SK-N-SH (cell line): ENCODE results near the gene TPGS1. TPM values are rescaled to one million over a fixed set of nuclear protein-coding genes. Genes with fewer than 3 reads are reported as not detected.
A peak's percentile ranks its signal among the peaks of the same experiment; 100 is the strongest.

Experiments used
- CTCF ChIA-PET: fragments of 300-600, 350-600 bp; formaldehyde crosslinking; extraction: SDS; loops from one replicate; lab custom pipeline; 2021; lab: Yijun Ruan, JAX
- POLR2A ChIA-PET: fragments of 350-600 bp; sonication (Branson Sonifier 250); formaldehyde crosslinking; extraction: SDS; loops from one replicate; lab custom pipeline; 2020; ENCODE audit warnings: antibody characterized with exemption, inconsistent platforms; lab: Yijun Ruan, JAX
- DNase-seq: peaks from one replicate; pipeline ENCODE4 v3.0.0; 2012
- H2AFZ ChIP-seq: fragments of 200-600 bp; sonication (generic); 2 replicates; pipeline ENCODE4 v1.8.1; 2016; ENCODE audit warnings: antibody characterized with exemption, mild to moderate bottlenecking, low read depth
- H3F3A ChIP-seq: fragments of 200-600 bp; sonication (generic); replicated peaks from 2 replicates; pipeline ENCODE3; 2016; ENCODE audit warnings: antibody characterized with exemption, mild to moderate bottlenecking; ENCODE audit not compliant: insufficient read depth
- H3K27ac ChIP-seq, 2 experiments: fragments of 200-500 bp in 1 of 2; fragments of 200-600 bp in 1 of 2; sonication (Bioruptor generic) in 1 of 2; sonication (generic), shearing (Covaris generic) in 1 of 2; 2 replicates each; pipeline versions ENCODE4 v1.5.1 to v1.6.1; 2014 to 2016; ENCODE audit warnings: low read depth in 2 of 2, inconsistent platforms in 1 of 2, low read length in 1 of 2, mild to moderate bottlenecking in 1 of 2, mixed read lengths in 1 of 2
- H3K27me3 ChIP-seq: fragments of 200-600 bp; sonication (generic), shearing (Covaris generic); 2 replicates; pipeline ENCODE4 v1.6.1; 2016; ENCODE audit warnings: mixed run types; ENCODE audit not compliant: insufficient read depth
- H3K36me3 ChIP-seq, 2 experiments: fragments of 200-500 bp in 1 of 2; fragments of 200-600 bp in 1 of 2; sonication (Bioruptor generic) in 1 of 2; sonication (generic) in 1 of 2; replicated peaks in 1 of 2; 2 replicates each; pipeline versions ENCODE3 to v1.5.1; 2014 to 2016; ENCODE audit warnings: low read length in 1 of 2, mild to moderate bottlenecking in 1 of 2; ENCODE audit not compliant: insufficient read depth in 2 of 2, control insufficient read depth in 1 of 2
- H3K4me1 ChIP-seq, 2 experiments: fragments of 200-500 bp in 1 of 2; fragments of 200-600 bp in 1 of 2; sonication (Bioruptor generic) in 1 of 2; sonication (generic), shearing (Covaris generic) in 1 of 2; 2 replicates each; pipeline versions ENCODE4 v1.5.1 to v1.6.1; 2014 to 2016; ENCODE audit warnings: low read depth in 1 of 2, low read length in 1 of 2, mixed run types in 1 of 2; ENCODE audit not compliant: insufficient read depth in 2 of 2, control insufficient read depth in 1 of 2
- H3K4me2 ChIP-seq: fragments of 200-600 bp; sonication (generic), shearing (Covaris generic); 2 replicates; pipeline ENCODE4 v1.6.1; 2017; ENCODE audit warnings: mixed run types
- H3K4me3 ChIP-seq, 2 experiments: fragments of 200-500 bp in 1 of 2; fragments of 200-600 bp in 1 of 2; sonication (Bioruptor generic) in 1 of 2; sonication (generic), shearing (Covaris generic) in 1 of 2; 2 replicates each; pipeline versions ENCODE4 v1.5.1 to v1.8.1; 2014 to 2016; ENCODE audit warnings: low read depth in 2 of 2, inconsistent platforms in 1 of 2, low read length in 1 of 2, mild to moderate bottlenecking in 1 of 2, mixed read lengths in 1 of 2, moderate library complexity in 1 of 2
- H3K79me2 ChIP-seq: fragments of 200-600 bp; sonication (generic); 2 replicates; pipeline ENCODE4 v1.8.1; 2017; ENCODE audit warnings: mild to moderate bottlenecking; ENCODE audit not compliant: insufficient read depth
- H3K9ac ChIP-seq: fragments of 200-600 bp; sonication (generic); 2 replicates; pipeline ENCODE4 v1.6.1; 2017; ENCODE audit warnings: mixed run types
- H3K9me2 ChIP-seq: fragments of 200-600 bp; sonication (generic); 2 replicates; pipeline ENCODE4 v1.6.1; 2017; ENCODE audit warnings: mixed run types
- H3K9me3 ChIP-seq: fragments of 200-600 bp; sonication (generic); 2 replicates; pipeline ENCODE4 v1.6.1; 2017; ENCODE audit warnings: mixed run types, mild to moderate bottlenecking, moderate library complexity
- H4K20me1 ChIP-seq: fragments of 200-600 bp; sonication (generic); 2 replicates; pipeline ENCODE4 v1.6.1; 2017; ENCODE audit warnings: mild to moderate bottlenecking, mixed run types; ENCODE audit not compliant: insufficient read depth
- CHD2 ChIP-seq: fragments of 150-350 bp; IDR thresholded peaks from 2 replicates; pipeline ENCODE4 v1.6.1; 2018; ENCODE audit warnings: low read length; ENCODE audit not compliant: partially characterized antibody
- ELF1 ChIP-seq: IDR thresholded peaks from 2 replicates; pipeline ENCODE4 v1.4.0; 2012
- EZH2phosphoT487 ChIP-seq: fragments of 200-600 bp; sonication (generic); IDR thresholded peaks from 2 replicates; pipeline ENCODE4 v1.6.1; 2017; ENCODE audit warnings: low read depth, mixed run types, mild to moderate bottlenecking, antibody characterized with exemption, moderate library complexity, borderline replicate concordance
- FOSL2 ChIP-seq: IDR thresholded peaks from 2 replicates; pipeline ENCODE4 v1.4.0; 2012; ENCODE audit warnings: low read depth, mild to moderate bottlenecking, moderate library complexity, borderline replicate concordance
- FOXJ3 ChIP-seq: sonication (generic); formaldehyde crosslinking; IDR thresholded peaks from 2 replicates; pipeline ENCODE4 v1.5.1; 2020; ENCODE audit warnings: mild to moderate bottlenecking, missing genetic modification reagents
- GABPA ChIP-seq: IDR thresholded peaks from 2 replicates; pipeline ENCODE4 v1.4.0; 2012; ENCODE audit warnings: low read depth, mild to moderate bottlenecking
- GATA2 ChIP-seq: sonication (generic); formaldehyde crosslinking; IDR thresholded peaks from 2 replicates; pipeline ENCODE4 v1.5.0; 2020; ENCODE audit warnings: mild to moderate bottlenecking, missing genetic modification reagents
- IRF3 ChIP-seq: fragments of 150-350 bp; IDR thresholded peaks from 2 replicates; pipeline ENCODE4 v1.6.1; 2016; ENCODE audit warnings: mild to moderate bottlenecking, low read depth, low read length
- JUND ChIP-seq: IDR thresholded peaks from 2 replicates; pipeline ENCODE4 v1.4.0; 2012
- MAX ChIP-seq: IDR thresholded peaks from 2 replicates; pipeline ENCODE4 v1.4.0; 2012; ENCODE audit warnings: low read depth
- MEF2A ChIP-seq: IDR thresholded peaks from 2 replicates; pipeline ENCODE4 v1.4.0; 2012; ENCODE audit warnings: low read depth, borderline replicate concordance
- NFIC ChIP-seq: IDR thresholded peaks from 2 replicates; pipeline ENCODE4 v1.4.0; 2012; ENCODE audit warnings: borderline replicate concordance
- POLR2AphosphoS5 ChIP-seq: IDR thresholded peaks from 2 replicates; pipeline ENCODE4 v1.6.1; 2012; ENCODE audit warnings: low read depth, low read length
- RAD21 ChIP-seq: IDR thresholded peaks from 2 replicates; pipeline ENCODE4 v1.6.1; 2012; ENCODE audit warnings: mild to moderate bottlenecking, low read length
- RCOR1 ChIP-seq: fragments of 150-350 bp; IDR thresholded peaks from 2 replicates; pipeline ENCODE4 v1.6.1; 2017; ENCODE audit warnings: antibody characterized with exemption, low read length
- RFX5 ChIP-seq: IDR thresholded peaks from 2 replicates; pipeline ENCODE4 v1.6.1; 2012; ENCODE audit warnings: mild to moderate bottlenecking, improper control_type of control experiment, low read length
- SIN3A ChIP-seq: IDR thresholded peaks from 2 replicates; pipeline ENCODE4 v1.6.1; 2012; ENCODE audit warnings: low read depth, mild to moderate bottlenecking, low read length, moderate library complexity, borderline replicate concordance
- SMC3 ChIP-seq: IDR thresholded peaks from 2 replicates; pipeline ENCODE4 v1.6.1; 2012; ENCODE audit warnings: low read depth, low read length, improper control_type of control experiment
- TAF1 ChIP-seq: IDR thresholded peaks from 2 replicates; pipeline ENCODE4 v1.6.1; 2012; ENCODE audit warnings: low read depth, mild to moderate bottlenecking, low read length, moderate library complexity, borderline replicate concordance
- TCF12 ChIP-seq: IDR thresholded peaks from 2 replicates; pipeline ENCODE4 v1.4.0; 2012
- ZBTB33 ChIP-seq: IDR thresholded peaks from 2 replicates; pipeline ENCODE4 v1.4.0; 2012; ENCODE audit warnings: low read depth, borderline replicate concordance
- WGBS: methylation state at CpG from one replicate; pipeline ENCODE4 v1.1.6; 2017; ENCODE audit warnings: low lambda C conversion rate; 5-methylcytosine and 5-hydroxymethylcytosine counted together
- polyA plus RNA-seq, 3 experiments: library from polyadenylated mRNA; depleted of rRNA; stranded (reverse); fragments of >200 nt; gene quantifications; 2 replicates each; pipeline ENCODE4 v1.2.3, GENCODE V29; 2012
- TF ChIP-seq, protein P1 (sequence below): fragments of 150-350 bp; IDR thresholded peaks from 2 replicates; pipeline ENCODE4 v1.6.1; 2017; ENCODE audit warnings: antibody characterized with exemption, low read length, low read depth, borderline replicate concordance
- TF ChIP-seq, protein P2 (sequence below): IDR thresholded peaks from 2 replicates; pipeline ENCODE4 v1.4.0; 2012; ENCODE audit warnings: low read depth, borderline replicate concordance

TPGS1 gene, protein sequence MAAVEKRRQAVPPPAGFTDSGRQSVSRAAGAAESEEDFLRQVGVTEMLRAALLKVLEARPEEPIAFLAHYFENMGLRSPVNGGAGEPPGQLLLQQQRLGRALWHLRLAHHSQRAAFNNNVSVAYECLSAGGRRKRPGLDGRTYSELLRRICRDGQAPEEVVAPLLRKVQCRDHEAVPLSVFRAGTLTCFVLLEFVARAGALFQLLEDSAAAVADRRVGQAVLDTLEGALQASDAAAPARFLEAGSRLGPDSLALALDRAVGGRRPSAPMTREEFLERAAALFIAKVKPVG
- polyA plus RNA-seq (2012; rRNA removed) = 28.3 and 31.0 TPM in 2 replicates
- 11.8 and 22.1 TPM in 2 replicates for polyA plus RNA-seq (2012; cell fraction: cytosol; rRNA removed)
- 20.6 and 30.9 TPM in 2 replicates for polyA plus RNA-seq (2012; cell fraction: nucleus; rRNA removed)

- Histone ChIP-seq H3K9me3 (no peaks in the 10 kb centered on the region), H3K27ac (peak within 1 kb of the TSS; percentile 76 to 93), H3K9ac (peak within 1 kb of the TSS; percentile 97), H3K4me2 (peak within 1 kb of the TSS; percentile 97), H3K27me3 (no peaks in the 10 kb centered on the region), H4K20me1 (peaks cover 5% of the 10 kb centered on the region; the same call in 1 of the 2 replicates), H3K79me2 (peaks cover 16% of the 10 kb centered on the region), H3F3A (peaks cover 5% of the 10 kb centered on the region), H3K4me3 (peak within 1 kb of the TSS; percentile 96 to 98), H3K4me1 (peaks cover 3 to 13% of the 10 kb centered on the region in 2 experiments; a peak in 1 of 4 replicates), H2AFZ (peak within 1 kb of the TSS; percentile 95), H3K36me3 (peaks cover 0 to 5% of the 10 kb centered on the region in 2 experiments), H3K9me2 (no peaks in the 10 kb centered on the region)
- CTCF ChIA-PET = interaction anchor here (0.9 to 3.8 kb wide), 19 partner anchors 9 to 240 kb away, joined by 3 to 33 read pairs (median 6); partner anchors contain the start of genes CDC34, MADCAM1, MIER2 and SHC2
- POLR2A ChIA-PET = interaction anchor here (1.1 kb wide), 2 partner anchors 19 to 24 kb away, joined by 7 to 11 read pairs; partner anchors contain the start of gene CDC34
- peak; percentile 90 for DNase-seq
- 1% methylated on average over 23 of the region's 81 CpGs for WGBS
- TF ChIP-seq SMC3 = no peak
- TF ChIP-seq FOXJ3 (CRISPR knock-in tag) = no peak
- TF ChIP-seq, protein P1, sequence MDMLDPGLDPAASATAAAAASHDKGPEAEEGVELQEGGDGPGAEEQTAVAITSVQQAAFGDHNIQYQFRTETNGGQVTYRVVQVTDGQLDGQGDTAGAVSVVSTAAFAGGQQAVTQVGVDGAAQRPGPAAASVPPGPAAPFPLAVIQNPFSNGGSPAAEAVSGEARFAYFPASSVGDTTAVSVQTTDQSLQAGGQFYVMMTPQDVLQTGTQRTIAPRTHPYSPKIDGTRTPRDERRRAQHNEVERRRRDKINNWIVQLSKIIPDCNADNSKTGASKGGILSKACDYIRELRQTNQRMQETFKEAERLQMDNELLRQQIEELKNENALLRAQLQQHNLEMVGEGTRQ = no peak
- TF ChIP-seq SIN3A = no peak
- peak; percentile 21; the same call in 1 of the 2 replicates for TF ChIP-seq IRF3
- TF ChIP-seq RCOR1 = no peak; the same call in 1 of the 2 replicates
- TF ChIP-seq ZBTB33 = no peak
- peak; percentile 47; the same call in 1 of the 2 replicates for TF ChIP-seq RFX5
- TF ChIP-seq EZH2phosphoT487 = no peak
- peak; percentile 93 for TF ChIP-seq TAF1
- 0 out of 2 replicates have a peak, but pooled peaks have one; percentile 29 for TF ChIP-seq MAX
- no peak for TF ChIP-seq JUND
- peak; percentile 84 for TF ChIP-seq NFIC
- peak; percentile 71 for TF ChIP-seq CHD2
- no peak for TF ChIP-seq MEF2A
- peak; percentile 12; the same call in 1 of the 2 replicates for TF ChIP-seq POLR2AphosphoS5
- TF ChIP-seq TCF12 = no peak
- no peak for TF ChIP-seq GATA2 (CRISPR knock-in tag)
- TF ChIP-seq FOSL2 = no peak
- TF ChIP-seq, protein P2, sequence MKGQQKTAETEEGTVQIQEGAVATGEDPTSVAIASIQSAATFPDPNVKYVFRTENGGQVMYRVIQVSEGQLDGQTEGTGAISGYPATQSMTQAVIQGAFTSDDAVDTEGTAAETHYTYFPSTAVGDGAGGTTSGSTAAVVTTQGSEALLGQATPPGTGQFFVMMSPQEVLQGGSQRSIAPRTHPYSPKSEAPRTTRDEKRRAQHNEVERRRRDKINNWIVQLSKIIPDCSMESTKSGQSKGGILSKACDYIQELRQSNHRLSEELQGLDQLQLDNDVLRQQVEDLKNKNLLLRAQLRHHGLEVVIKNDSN = no peak
- TF ChIP-seq ELF1 = peak; percentile 74
- peak; percentile 94 for TF ChIP-seq GABPA
- no peak for TF ChIP-seq RAD21
Measured at GRCh38 chr19:507286-508203, at the start of gene TPGS1. Gene TPGS1 (plus strand): TSS chr19:507497. CDS start chr19:507507, 10 bp downstream.
